Measurements from ENCODE around the gene FOSL1.

GRCh38 chr11:65898656-65899355 is 1.4 kb downstream of the FOSL1 start:
- TF ChIP-seq CTCF (IDR thresholded peaks at IDR 0.05) = no peak
- TF ChIP-seq POLR2AphosphoS5 (IDR thresholded peaks at IDR 0.05) = no peak
- no peak for TF ChIP-seq EP300 (IDR thresholded peaks at IDR 0.05)
